ENCODE measurements around the gene TEDDM1.

TEDDM1 gene

DNA sequence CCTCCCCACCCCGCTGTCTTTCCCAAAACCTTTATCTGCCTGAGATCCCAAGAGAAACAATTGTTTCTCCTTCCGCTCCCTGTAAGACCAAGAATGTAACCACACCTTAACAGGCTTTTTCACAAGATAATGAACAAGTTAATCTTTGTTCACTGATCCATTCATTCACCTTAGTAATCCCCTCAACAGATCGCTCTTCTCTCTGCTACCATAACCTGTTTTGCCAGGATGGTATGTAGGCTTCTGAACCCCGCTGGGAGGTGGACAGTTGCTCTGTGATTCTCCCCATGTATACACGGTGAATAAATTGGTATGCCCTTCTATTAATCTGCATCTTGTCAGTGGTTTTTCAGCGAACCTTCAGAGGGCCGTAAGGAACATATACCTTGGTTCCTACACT lies 30.8 kb upstream of the TEDDM1 start:
- TF ChIP-seq GLIS3 (CRISPR knock-in tag; IDR thresholded peaks at IDR 0.05) (no peak), ZNF565 (CRISPR knock-in tag; conservative IDR thresholded peaks at IDR 0.05; ENCODE audit: low read depth) (no peak)
- ATAC-seq, result no peak

DNA sequence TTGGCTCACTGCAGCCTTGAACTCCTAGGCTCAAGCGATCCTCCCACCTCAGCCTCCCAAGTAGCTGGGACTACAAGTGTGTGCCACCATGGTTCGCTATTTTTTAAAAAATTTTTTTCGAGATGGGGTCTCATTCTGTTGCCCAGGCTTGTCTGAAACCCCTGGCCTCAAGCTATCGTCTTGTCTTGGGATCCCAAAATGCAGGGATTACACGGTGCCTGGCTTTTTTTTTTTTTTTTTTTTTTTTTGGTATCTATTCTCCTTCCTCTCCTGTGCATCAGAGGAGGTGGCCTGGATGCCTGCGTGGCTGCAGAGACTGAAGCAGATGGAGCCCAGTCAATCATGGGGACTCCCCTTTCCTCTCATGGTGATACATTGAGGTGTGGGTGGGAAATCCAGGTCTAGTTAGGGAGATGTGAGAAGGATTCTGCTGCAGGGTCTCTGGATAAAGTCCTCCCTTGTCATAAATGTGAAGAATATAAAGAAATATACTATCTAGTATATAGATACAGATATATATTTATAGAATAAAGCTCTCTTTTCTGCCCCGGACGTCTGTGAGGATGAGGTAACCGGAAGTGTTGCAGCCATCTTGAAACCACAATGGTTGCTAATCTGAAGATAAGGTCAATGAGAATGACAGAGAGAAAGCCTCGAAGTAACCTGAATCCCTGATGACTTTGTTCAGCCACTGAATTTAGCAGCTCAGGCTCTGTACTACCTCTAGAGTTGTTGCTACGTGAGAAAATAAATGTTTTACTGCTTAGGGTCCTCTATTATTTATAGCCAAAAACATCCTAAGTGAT lies 30.0 kb upstream of the TEDDM1 start:
- no peak for ATAC-seq
- TF ChIP-seq TCF4 (CRISPR knock-in tag; IDR thresholded peaks at IDR 0.05; ENCODE audit: borderline replicate concordance) (no peak), TOX (CRISPR knock-in tag; IDR thresholded peaks at IDR 0.05; ENCODE audit: borderline replicate concordance) (no peak), ZNF8 (CRISPR knock-in tag; IDR thresholded peaks at IDR 0.05) (no peak), ESRRG (CRISPR knock-in tag; IDR thresholded peaks at IDR 0.05) (no peak)

DNA sequence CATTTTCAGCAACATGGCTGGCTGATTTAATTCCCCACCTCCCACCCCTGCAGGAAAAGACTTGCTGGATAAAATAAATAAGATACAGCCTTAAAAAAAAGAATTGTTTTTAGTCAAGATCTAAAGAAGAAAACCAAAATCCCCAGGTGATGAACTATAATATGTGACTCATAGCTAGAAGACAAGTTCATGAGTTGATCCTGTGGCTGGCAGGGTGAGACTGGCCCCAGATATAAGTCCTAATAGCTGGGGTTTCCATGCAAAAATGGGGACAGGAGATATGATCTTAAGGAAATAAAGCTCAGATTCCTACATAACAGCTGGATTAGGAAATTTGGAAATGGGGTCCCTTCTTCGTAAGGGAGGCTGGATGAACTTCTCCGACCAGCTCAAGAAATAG lies 27.6 kb upstream of the TEDDM1 start:
- TF ChIP-seq ESRRG (CRISPR knock-in tag; IDR thresholded peaks at IDR 0.05), result no peak
- no peak for TF ChIP-seq ISL1 (CRISPR knock-in tag; IDR thresholded peaks at IDR 0.05)
- TF ChIP-seq, protein P1, sequence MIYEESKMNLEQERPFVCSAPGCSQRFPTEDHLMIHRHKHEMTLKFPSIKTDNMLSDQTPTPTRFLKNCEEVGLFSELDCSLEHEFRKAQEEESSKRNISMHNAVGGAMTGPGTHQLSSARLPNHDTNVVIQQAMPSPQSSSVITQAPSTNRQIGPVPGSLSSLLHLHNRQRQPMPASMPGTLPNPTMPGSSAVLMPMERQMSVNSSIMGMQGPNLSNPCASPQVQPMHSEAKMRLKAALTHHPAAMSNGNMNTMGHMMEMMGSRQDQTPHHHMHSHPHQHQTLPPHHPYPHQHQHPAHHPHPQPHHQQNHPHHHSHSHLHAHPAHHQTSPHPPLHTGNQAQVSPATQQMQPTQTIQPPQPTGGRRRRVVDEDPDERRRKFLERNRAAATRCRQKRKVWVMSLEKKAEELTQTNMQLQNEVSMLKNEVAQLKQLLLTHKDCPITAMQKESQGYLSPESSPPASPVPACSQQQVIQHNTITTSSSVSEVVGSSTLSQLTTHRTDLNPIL (CRISPR knock-in tag; IDR thresholded peaks at IDR 0.05; ENCODE audit: low read depth), result no peak
- no peak for TF ChIP-seq TCF4 (CRISPR knock-in tag; IDR thresholded peaks at IDR 0.05; ENCODE audit: borderline replicate concordance)
- TF ChIP-seq, protein P2, sequence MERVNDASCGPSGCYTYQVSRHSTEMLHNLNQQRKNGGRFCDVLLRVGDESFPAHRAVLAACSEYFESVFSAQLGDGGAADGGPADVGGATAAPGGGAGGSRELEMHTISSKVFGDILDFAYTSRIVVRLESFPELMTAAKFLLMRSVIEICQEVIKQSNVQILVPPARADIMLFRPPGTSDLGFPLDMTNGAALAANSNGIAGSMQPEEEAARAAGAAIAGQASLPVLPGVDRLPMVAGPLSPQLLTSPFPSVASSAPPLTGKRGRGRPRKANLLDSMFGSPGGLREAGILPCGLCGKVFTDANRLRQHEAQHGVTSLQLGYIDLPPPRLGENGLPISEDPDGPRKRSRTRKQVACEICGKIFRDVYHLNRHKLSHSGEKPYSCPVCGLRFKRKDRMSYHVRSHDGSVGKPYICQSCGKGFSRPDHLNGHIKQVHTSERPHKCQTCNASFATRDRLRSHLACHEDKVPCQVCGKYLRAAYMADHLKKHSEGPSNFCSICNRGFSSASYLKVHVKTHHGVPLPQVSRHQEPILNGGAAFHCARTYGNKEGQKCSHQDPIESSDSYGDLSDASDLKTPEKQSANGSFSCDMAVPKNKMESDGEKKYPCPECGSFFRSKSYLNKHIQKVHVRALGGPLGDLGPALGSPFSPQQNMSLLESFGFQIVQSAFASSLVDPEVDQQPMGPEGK (CRISPR knock-in tag; IDR thresholded peaks at IDR 0.05; ENCODE audit: borderline replicate concordance), result no peak
- TF ChIP-seq, protein P3, sequence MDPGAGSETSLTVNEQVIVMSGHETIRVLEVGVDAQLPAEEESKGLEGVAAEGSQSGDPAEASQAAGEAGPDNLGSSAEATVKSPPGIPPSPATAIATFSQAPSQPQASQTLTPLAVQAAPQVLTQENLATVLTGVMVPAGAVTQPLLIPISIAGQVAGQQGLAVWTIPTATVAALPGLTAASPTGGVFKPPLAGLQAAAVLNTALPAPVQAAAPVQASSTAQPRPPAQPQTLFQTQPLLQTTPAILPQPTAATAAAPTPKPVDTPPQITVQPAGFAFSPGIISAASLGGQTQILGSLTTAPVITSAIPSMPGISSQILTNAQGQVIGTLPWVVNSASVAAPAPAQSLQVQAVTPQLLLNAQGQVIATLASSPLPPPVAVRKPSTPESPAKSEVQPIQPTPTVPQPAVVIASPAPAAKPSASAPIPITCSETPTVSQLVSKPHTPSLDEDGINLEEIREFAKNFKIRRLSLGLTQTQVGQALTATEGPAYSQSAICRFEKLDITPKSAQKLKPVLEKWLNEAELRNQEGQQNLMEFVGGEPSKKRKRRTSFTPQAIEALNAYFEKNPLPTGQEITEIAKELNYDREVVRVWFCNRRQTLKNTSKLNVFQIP (CRISPR knock-in tag; IDR thresholded peaks at IDR 0.05; ENCODE audit: borderline replicate concordance, low read depth), result no peak
- TF ChIP-seq TOX (CRISPR knock-in tag; IDR thresholded peaks at IDR 0.05; ENCODE audit: borderline replicate concordance), result no peak
- no peak for TF ChIP-seq RARB (CRISPR knock-in tag; IDR thresholded peaks at IDR 0.05)
- TF ChIP-seq ARNTL (CRISPR knock-in tag; IDR thresholded peaks at IDR 0.05; ENCODE audit: borderline replicate concordance, low read depth), result no peak
- TF ChIP-seq, protein P4, sequence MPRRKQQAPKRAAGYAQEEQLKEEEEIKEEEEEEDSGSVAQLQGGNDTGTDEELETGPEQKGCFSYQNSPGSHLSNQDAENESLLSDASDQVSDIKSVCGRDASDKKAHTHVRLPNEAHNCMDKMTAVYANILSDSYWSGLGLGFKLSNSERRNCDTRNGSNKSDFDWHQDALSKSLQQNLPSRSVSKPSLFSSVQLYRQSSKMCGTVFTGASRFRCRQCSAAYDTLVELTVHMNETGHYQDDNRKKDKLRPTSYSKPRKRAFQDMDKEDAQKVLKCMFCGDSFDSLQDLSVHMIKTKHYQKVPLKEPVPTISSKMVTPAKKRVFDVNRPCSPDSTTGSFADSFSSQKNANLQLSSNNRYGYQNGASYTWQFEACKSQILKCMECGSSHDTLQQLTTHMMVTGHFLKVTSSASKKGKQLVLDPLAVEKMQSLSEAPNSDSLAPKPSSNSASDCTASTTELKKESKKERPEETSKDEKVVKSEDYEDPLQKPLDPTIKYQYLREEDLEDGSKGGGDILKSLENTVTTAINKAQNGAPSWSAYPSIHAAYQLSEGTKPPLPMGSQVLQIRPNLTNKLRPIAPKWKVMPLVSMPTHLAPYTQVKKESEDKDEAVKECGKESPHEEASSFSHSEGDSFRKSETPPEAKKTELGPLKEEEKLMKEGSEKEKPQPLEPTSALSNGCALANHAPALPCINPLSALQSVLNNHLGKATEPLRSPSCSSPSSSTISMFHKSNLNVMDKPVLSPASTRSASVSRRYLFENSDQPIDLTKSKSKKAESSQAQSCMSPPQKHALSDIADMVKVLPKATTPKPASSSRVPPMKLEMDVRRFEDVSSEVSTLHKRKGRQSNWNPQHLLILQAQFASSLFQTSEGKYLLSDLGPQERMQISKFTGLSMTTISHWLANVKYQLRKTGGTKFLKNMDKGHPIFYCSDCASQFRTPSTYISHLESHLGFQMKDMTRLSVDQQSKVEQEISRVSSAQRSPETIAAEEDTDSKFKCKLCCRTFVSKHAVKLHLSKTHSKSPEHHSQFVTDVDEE (CRISPR knock-in tag; IDR thresholded peaks at IDR 0.05), result no peak
- no peak for TF ChIP-seq ZNF8 (CRISPR knock-in tag; IDR thresholded peaks at IDR 0.05)
- TF ChIP-seq ZNF70 (CRISPR knock-in tag; IDR thresholded peaks at IDR 0.05), result no peak
- no peak for TF ChIP-seq PPARA (CRISPR knock-in tag; IDR thresholded peaks at IDR 0.05; ENCODE audit: borderline replicate concordance)
- TF ChIP-seq ZC3H10 (CRISPR knock-in tag; IDR thresholded peaks at IDR 0.05), result no peak
- ATAC-seq, result no peak

DNA sequence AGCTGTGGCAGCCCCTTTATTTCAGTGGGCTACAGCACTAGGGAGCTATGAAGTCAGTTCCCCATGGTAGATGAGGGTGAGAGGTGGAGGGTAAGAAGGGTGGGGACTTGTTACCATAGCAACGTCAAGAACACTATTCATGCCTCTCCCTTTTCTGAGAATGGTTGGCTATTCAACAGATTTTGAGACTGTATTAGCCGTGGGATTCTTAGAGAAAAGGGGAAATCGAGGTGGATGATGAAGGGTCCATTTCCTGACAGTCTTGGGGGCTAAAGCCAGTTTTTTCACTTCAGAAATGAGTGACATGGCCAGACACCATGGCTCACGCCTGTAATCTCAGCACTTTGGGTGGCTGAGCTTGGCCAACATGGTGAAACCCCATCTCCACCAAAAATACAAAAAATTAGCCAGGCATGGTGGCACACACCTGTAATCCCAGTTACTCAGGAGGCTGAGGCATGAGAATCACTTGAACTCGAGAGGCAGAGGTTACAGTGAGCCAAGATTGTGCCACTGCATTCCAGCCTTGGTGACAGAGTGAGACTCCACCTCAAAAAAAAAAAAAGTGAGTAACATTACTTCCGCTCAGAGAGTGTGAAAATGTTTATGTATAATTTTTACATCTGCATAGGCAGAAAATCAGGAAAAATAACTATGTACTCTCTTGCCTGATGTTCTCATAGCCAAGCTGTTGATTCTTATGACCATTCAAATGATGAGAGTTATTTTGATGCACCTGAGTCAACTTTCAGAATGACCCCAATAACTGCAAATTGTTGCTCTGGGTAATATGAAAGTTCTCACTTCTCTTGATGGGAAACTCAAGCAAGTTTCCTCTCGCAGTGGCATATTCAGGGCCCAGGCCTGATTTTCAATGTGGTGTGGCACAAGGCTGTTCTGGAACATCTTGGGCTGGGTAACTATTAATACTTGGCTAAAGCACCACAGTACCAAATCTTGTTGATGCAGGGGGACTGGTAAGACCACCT lies 26.3 kb upstream of the TEDDM1 start:
- ATAC-seq, result no peak
- TF ChIP-seq ARNTL (CRISPR knock-in tag; IDR thresholded peaks at IDR 0.05; ENCODE audit: borderline replicate concordance, low read depth), result no peak
